Esophagus squamous epithelium (tissue), 4 donors: ENCODE results near the gene HFE.
"Not testable (repeated sequence)": the region's sequence is repeated elsewhere in the genome, so short reads cannot be mapped to it uniquely, and the experiment has no call there.

Experiments
- POLR2A ChIP-seq, 4 donors: fragments of 450-650 bp; IDR thresholded peaks; one replicate each; pipeline ENCODE4 v1.6.1; 2017; ENCODE audit warnings: antibody characterized with exemption in 4 of 4, mild to moderate bottlenecking in 4 of 4, moderate library complexity in 3 of 4
- TF ChIP-seq, protein P1 (sequence below), 6 experiments: fragments of 450-650 bp in 4 of 6; fragments of 200-600 bp in 2 of 6; sonication (generic) in 2 of 6; IDR thresholded peaks; one replicate each; pipeline ENCODE4 v1.5.1; 2016 to 2019; ENCODE audit warnings: antibody characterized with exemption in 6 of 6, mild to moderate bottlenecking in 4 of 6, moderate library complexity in 4 of 6

DNA sequence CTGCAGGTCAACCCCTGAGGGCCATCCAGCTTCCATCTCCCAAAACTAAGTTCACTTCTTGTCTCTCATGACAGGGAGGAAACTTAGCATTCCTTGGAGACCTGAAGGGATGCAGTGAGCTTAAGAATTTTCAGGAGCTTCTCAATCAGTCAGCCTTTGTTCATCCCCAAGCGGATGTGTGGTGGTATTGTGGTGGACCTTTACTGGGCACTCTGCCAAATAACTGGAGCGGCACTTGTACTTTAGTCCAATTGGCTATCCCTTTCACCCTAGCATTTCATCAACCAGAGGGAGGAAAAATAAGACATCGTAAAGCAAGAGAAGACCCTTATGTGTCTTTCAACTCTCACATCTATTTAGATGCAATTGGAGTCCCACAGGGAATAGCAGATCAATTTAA is 9.2 kb upstream of the HFE start:
- TF ChIP-seq, protein P1, sequence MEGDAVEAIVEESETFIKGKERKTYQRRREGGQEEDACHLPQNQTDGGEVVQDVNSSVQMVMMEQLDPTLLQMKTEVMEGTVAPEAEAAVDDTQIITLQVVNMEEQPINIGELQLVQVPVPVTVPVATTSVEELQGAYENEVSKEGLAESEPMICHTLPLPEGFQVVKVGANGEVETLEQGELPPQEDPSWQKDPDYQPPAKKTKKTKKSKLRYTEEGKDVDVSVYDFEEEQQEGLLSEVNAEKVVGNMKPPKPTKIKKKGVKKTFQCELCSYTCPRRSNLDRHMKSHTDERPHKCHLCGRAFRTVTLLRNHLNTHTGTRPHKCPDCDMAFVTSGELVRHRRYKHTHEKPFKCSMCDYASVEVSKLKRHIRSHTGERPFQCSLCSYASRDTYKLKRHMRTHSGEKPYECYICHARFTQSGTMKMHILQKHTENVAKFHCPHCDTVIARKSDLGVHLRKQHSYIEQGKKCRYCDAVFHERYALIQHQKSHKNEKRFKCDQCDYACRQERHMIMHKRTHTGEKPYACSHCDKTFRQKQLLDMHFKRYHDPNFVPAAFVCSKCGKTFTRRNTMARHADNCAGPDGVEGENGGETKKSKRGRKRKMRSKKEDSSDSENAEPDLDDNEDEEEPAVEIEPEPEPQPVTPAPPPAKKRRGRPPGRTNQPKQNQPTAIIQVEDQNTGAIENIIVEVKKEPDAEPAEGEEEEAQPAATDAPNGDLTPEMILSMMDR (IDR thresholded peaks at IDR 0.05), result not testable (repeated sequence)
- TF ChIP-seq POLR2A (IDR thresholded peaks at IDR 0.05), result not testable (repeated sequence)
